SK-N-SH (cell line): Measurements from ENCODE around the gene ADGB. TPM values are rescaled to one million over a fixed set of nuclear protein-coding genes. Genes with fewer than 3 reads are reported as not detected.

Experiments used
- CTCF ChIA-PET: fragments of 300-600, 350-600 bp; formaldehyde crosslinking; extraction: SDS; loops from one replicate; lab custom pipeline; 2021; lab: Yijun Ruan, JAX
- POLR2A ChIA-PET: fragments of 350-600 bp; sonication (Branson Sonifier 250); formaldehyde crosslinking; extraction: SDS; loops from one replicate; lab custom pipeline; 2020; ENCODE audit warnings: antibody characterized with exemption, inconsistent platforms; lab: Yijun Ruan, JAX
- DNase-seq: peaks from one replicate; pipeline ENCODE4 v3.0.0; 2012
- H2AFZ ChIP-seq: fragments of 200-600 bp; sonication (generic); 2 replicates; pipeline ENCODE4 v1.8.1; 2016; ENCODE audit warnings: antibody characterized with exemption, mild to moderate bottlenecking, low read depth
- H3F3A ChIP-seq: fragments of 200-600 bp; sonication (generic); replicated peaks from 2 replicates; pipeline ENCODE3; 2016; ENCODE audit warnings: antibody characterized with exemption, mild to moderate bottlenecking; ENCODE audit not compliant: insufficient read depth
- H3K27ac ChIP-seq, 2 experiments: fragments of 200-500 bp in 1 of 2; fragments of 200-600 bp in 1 of 2; sonication (Bioruptor generic) in 1 of 2; sonication (generic), shearing (Covaris generic) in 1 of 2; 2 replicates each; pipeline versions ENCODE4 v1.5.1 to v1.6.1; 2014 to 2016; ENCODE audit warnings: low read depth in 2 of 2, inconsistent platforms in 1 of 2, low read length in 1 of 2, mild to moderate bottlenecking in 1 of 2, mixed read lengths in 1 of 2
- H3K27me3 ChIP-seq: fragments of 200-600 bp; sonication (generic), shearing (Covaris generic); 2 replicates; pipeline ENCODE4 v1.6.1; 2016; ENCODE audit warnings: mixed run types; ENCODE audit not compliant: insufficient read depth
- H3K36me3 ChIP-seq, 2 experiments: fragments of 200-500 bp in 1 of 2; fragments of 200-600 bp in 1 of 2; sonication (Bioruptor generic) in 1 of 2; sonication (generic) in 1 of 2; replicated peaks in 1 of 2; 2 replicates each; pipeline versions ENCODE3 to v1.5.1; 2014 to 2016; ENCODE audit warnings: low read length in 1 of 2, mild to moderate bottlenecking in 1 of 2; ENCODE audit not compliant: insufficient read depth in 2 of 2, control insufficient read depth in 1 of 2
- H3K4me1 ChIP-seq, 2 experiments: fragments of 200-500 bp in 1 of 2; fragments of 200-600 bp in 1 of 2; sonication (Bioruptor generic) in 1 of 2; sonication (generic), shearing (Covaris generic) in 1 of 2; 2 replicates each; pipeline versions ENCODE4 v1.5.1 to v1.6.1; 2014 to 2016; ENCODE audit warnings: low read depth in 1 of 2, low read length in 1 of 2, mixed run types in 1 of 2; ENCODE audit not compliant: insufficient read depth in 2 of 2, control insufficient read depth in 1 of 2
- H3K4me2 ChIP-seq: fragments of 200-600 bp; sonication (generic), shearing (Covaris generic); 2 replicates; pipeline ENCODE4 v1.6.1; 2017; ENCODE audit warnings: mixed run types
- H3K4me3 ChIP-seq, 2 experiments: fragments of 200-500 bp in 1 of 2; fragments of 200-600 bp in 1 of 2; sonication (Bioruptor generic) in 1 of 2; sonication (generic), shearing (Covaris generic) in 1 of 2; 2 replicates each; pipeline versions ENCODE4 v1.5.1 to v1.8.1; 2014 to 2016; ENCODE audit warnings: low read depth in 2 of 2, inconsistent platforms in 1 of 2, low read length in 1 of 2, mild to moderate bottlenecking in 1 of 2, mixed read lengths in 1 of 2, moderate library complexity in 1 of 2
- H3K79me2 ChIP-seq: fragments of 200-600 bp; sonication (generic); 2 replicates; pipeline ENCODE4 v1.8.1; 2017; ENCODE audit warnings: mild to moderate bottlenecking; ENCODE audit not compliant: insufficient read depth
- H3K9ac ChIP-seq: fragments of 200-600 bp; sonication (generic); 2 replicates; pipeline ENCODE4 v1.6.1; 2017; ENCODE audit warnings: mixed run types
- H3K9me2 ChIP-seq: fragments of 200-600 bp; sonication (generic); 2 replicates; pipeline ENCODE4 v1.6.1; 2017; ENCODE audit warnings: mixed run types
- H3K9me3 ChIP-seq: fragments of 200-600 bp; sonication (generic); 2 replicates; pipeline ENCODE4 v1.6.1; 2017; ENCODE audit warnings: mixed run types, mild to moderate bottlenecking, moderate library complexity
- H4K20me1 ChIP-seq: fragments of 200-600 bp; sonication (generic); 2 replicates; pipeline ENCODE4 v1.6.1; 2017; ENCODE audit warnings: mild to moderate bottlenecking, mixed run types; ENCODE audit not compliant: insufficient read depth
- CHD2 ChIP-seq: fragments of 150-350 bp; IDR thresholded peaks from 2 replicates; pipeline ENCODE4 v1.6.1; 2018; ENCODE audit warnings: low read length; ENCODE audit not compliant: partially characterized antibody
- ELF1 ChIP-seq: IDR thresholded peaks from 2 replicates; pipeline ENCODE4 v1.4.0; 2012
- EZH2phosphoT487 ChIP-seq: fragments of 200-600 bp; sonication (generic); IDR thresholded peaks from 2 replicates; pipeline ENCODE4 v1.6.1; 2017; ENCODE audit warnings: low read depth, mixed run types, mild to moderate bottlenecking, antibody characterized with exemption, moderate library complexity, borderline replicate concordance
- FOSL2 ChIP-seq: IDR thresholded peaks from 2 replicates; pipeline ENCODE4 v1.4.0; 2012; ENCODE audit warnings: low read depth, mild to moderate bottlenecking, moderate library complexity, borderline replicate concordance
- FOXJ3 ChIP-seq: sonication (generic); formaldehyde crosslinking; IDR thresholded peaks from 2 replicates; pipeline ENCODE4 v1.5.1; 2020; ENCODE audit warnings: mild to moderate bottlenecking, missing genetic modification reagents
- FOXM1 ChIP-seq: IDR thresholded peaks from 2 replicates; pipeline ENCODE4 v1.4.0; 2012; ENCODE audit warnings: low read depth, mild to moderate bottlenecking
- GATA2 ChIP-seq: sonication (generic); formaldehyde crosslinking; IDR thresholded peaks from 2 replicates; pipeline ENCODE4 v1.5.0; 2020; ENCODE audit warnings: mild to moderate bottlenecking, missing genetic modification reagents
- JUND ChIP-seq: IDR thresholded peaks from 2 replicates; pipeline ENCODE4 v1.4.0; 2012
- MEF2A ChIP-seq: IDR thresholded peaks from 2 replicates; pipeline ENCODE4 v1.4.0; 2012; ENCODE audit warnings: low read depth, borderline replicate concordance
- MXI1 ChIP-seq: IDR thresholded peaks from 2 replicates; pipeline ENCODE4 v1.6.1; 2012; ENCODE audit warnings: mild to moderate bottlenecking, low read depth, low read length, improper control_type of control experiment
- NFIC ChIP-seq: IDR thresholded peaks from 2 replicates; pipeline ENCODE4 v1.4.0; 2012; ENCODE audit warnings: borderline replicate concordance
- NRF1 ChIP-seq: IDR thresholded peaks from 2 replicates; pipeline ENCODE4 v1.6.1; 2012; ENCODE audit warnings: low read depth, mild to moderate bottlenecking, low read length
- RCOR1 ChIP-seq: fragments of 150-350 bp; IDR thresholded peaks from 2 replicates; pipeline ENCODE4 v1.6.1; 2017; ENCODE audit warnings: antibody characterized with exemption, low read length
- SMC3 ChIP-seq: IDR thresholded peaks from 2 replicates; pipeline ENCODE4 v1.6.1; 2012; ENCODE audit warnings: low read depth, low read length, improper control_type of control experiment
- TAF1 ChIP-seq: IDR thresholded peaks from 2 replicates; pipeline ENCODE4 v1.6.1; 2012; ENCODE audit warnings: low read depth, mild to moderate bottlenecking, low read length, moderate library complexity, borderline replicate concordance
- TCF12 ChIP-seq: IDR thresholded peaks from 2 replicates; pipeline ENCODE4 v1.4.0; 2012
- YY1 ChIP-seq: IDR thresholded peaks from 2 replicates; pipeline ENCODE4 v1.4.0; 2012; ENCODE audit warnings: low read depth, mild to moderate bottlenecking
- WGBS: methylation state at CpG from one replicate; pipeline ENCODE4 v1.1.6; 2017; ENCODE audit warnings: low lambda C conversion rate; 5-methylcytosine and 5-hydroxymethylcytosine counted together
- polyA plus RNA-seq, 3 experiments: library from polyadenylated mRNA; depleted of rRNA; stranded (reverse); fragments of >200 nt; gene quantifications; 2 replicates each; pipeline ENCODE4 v1.2.3, GENCODE V29; 2012
- TF ChIP-seq, protein P1 (sequence below): fragments of 150-350 bp; IDR thresholded peaks from 2 replicates; pipeline ENCODE4 v1.6.1; 2016; ENCODE audit warnings: mild to moderate bottlenecking, low read depth, low read length
- TF ChIP-seq, protein P2 (sequence below): IDR thresholded peaks from 2 replicates; pipeline ENCODE4 v1.4.0; 2012; ENCODE audit warnings: low read depth, borderline replicate concordance
- TF ChIP-seq, protein P3 (sequence below): fragments of 200-600 bp; sonication (generic); IDR thresholded peaks from 2 replicates; pipeline ENCODE4 v1.6.1; 2017; ENCODE audit warnings: antibody characterized with exemption, mild to moderate bottlenecking, moderate library complexity

The ADGB gene
- polyA plus RNA-seq, 1 of the 3 experiments (the other 2 are of a cell fraction), result not detected

DNA sequence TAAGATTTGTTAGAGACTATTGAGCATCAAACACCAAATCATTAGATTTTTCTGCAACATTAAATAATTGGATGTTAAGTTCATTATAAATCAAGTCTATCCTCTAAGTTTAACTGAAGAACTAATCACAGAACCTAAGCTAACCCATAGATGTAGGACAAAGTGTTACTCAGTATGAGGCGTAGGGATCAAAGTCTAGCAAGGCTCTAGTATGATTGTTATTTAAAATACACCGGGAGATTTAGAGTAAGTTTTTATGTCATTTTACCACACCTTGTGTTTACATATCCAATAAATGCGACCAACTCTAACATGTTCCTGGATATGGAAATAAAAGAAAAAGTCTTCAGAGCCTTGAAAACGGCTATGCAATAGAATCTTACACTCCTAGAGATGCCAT lies 2.6 kb downstream of the ADGB start:
- H3K79me2 ChIP-seq, result no peaks in the 10 kb centered on the region
- TF ChIP-seq MXI1 (no peak), ELF1 (no peak), NFIC (no peak), FOSL2 (no peak), FOXJ3 (CRISPR knock-in tag) (no peak), EZH2phosphoT487 (no peak), MEF2A (no peak), GATA2 (CRISPR knock-in tag) (no peak), RCOR1 (no peak)
- TF ChIP-seq, protein P1, sequence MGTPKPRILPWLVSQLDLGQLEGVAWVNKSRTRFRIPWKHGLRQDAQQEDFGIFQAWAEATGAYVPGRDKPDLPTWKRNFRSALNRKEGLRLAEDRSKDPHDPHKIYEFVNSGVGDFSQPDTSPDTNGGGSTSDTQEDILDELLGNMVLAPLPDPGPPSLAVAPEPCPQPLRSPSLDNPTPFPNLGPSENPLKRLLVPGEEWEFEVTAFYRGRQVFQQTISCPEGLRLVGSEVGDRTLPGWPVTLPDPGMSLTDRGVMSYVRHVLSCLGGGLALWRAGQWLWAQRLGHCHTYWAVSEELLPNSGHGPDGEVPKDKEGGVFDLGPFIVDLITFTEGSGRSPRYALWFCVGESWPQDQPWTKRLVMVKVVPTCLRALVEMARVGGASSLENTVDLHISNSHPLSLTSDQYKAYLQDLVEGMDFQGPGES, result no peak
- TF ChIP-seq, all 33 proteins: peak for 0
- H2AFZ ChIP-seq, result no peak overlapping the region
- H3K36me3 ChIP-seq, result no peaks in the 10 kb centered on the region
- no peaks in the 10 kb centered on the region for H4K20me1 ChIP-seq
- H3K27me3 ChIP-seq, result no peaks in the 10 kb centered on the region
- H3F3A ChIP-seq, result no peaks in the 10 kb centered on the region
- H3K4me3 ChIP-seq, result no peak overlapping the region
- no peak for DNase-seq
- no peaks in the 10 kb centered on the region for H3K9me3 ChIP-seq
- no peak overlapping the region for H3K9ac ChIP-seq
- H3K9me2 ChIP-seq, result no peaks in the 10 kb centered on the region
- H3K27ac ChIP-seq, result no peak overlapping the region
- ChIA-PET CTCF (no interaction called here), POLR2A (no interaction called here)
- H3K4me2 ChIP-seq, result no peak overlapping the region
- WGBS, result 48% methylated on average over 4 of the region's 4 CpGs
- peaks cover 0 to 5% of the 10 kb centered on the region in 2 experiments; a peak in 1 of 4 replicates for H3K4me1 ChIP-seq

DNA sequence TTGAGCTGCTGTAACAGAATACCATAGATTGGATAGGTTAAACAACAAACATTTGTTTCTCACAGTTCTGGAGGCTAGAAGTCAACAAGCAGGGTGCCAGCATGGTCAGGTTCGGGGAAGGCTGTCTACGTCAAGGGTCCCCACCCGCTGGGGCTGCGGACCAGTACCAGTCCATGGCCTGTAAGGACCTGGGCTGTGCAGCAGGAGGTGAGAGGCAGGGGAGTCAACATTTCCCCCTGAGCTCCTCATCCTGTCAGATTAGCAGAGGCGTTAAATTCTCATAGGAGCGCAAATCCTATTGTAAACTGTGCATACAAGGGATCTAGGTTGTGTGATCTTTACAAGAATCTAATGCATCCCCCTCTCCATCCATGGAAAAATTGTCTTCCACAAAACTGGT lies 3.8 kb downstream of the ADGB start:
- H3K4me1 ChIP-seq, result peaks cover 0 to 5% of the 10 kb centered on the region in 2 experiments; a peak in 1 of 4 replicates
- H3K27ac ChIP-seq, result no peak overlapping the region
- no peak overlapping the region for H3K4me2 ChIP-seq
- H3K27me3 ChIP-seq, result no peaks in the 10 kb centered on the region
- no peak overlapping the region for H3K4me3 ChIP-seq
- no peaks in the 10 kb centered on the region for H3K9me2 ChIP-seq
- no peaks in the 10 kb centered on the region for H3K36me3 ChIP-seq
- no peaks in the 10 kb centered on the region for H4K20me1 ChIP-seq
- POLR2A ChIA-PET, result no interaction called here
- no peaks in the 10 kb centered on the region for H3F3A ChIP-seq
- CTCF ChIA-PET, result no interaction called here
- no peaks in the 10 kb centered on the region for H3K79me2 ChIP-seq
- no peaks in the 10 kb centered on the region for H3K9me3 ChIP-seq
- 78% methylated on average over 6 of the region's 6 CpGs for WGBS
- TF ChIP-seq CHD2 (no peak), FOSL2 (no peak), JUND (no peak), YY1 (no peak), RCOR1 (no peak), TCF12 (no peak), TAF1 (no peak), NRF1 (no peak), GATA2 (CRISPR knock-in tag) (no peak), NFIC (no peak), SMC3 (no peak), FOXM1 (no peak), FOXJ3 (CRISPR knock-in tag) (no peak), EZH2phosphoT487 (no peak), MXI1 (no peak)
- TF ChIP-seq, protein P1, result no peak
- TF ChIP-seq, protein P2, sequence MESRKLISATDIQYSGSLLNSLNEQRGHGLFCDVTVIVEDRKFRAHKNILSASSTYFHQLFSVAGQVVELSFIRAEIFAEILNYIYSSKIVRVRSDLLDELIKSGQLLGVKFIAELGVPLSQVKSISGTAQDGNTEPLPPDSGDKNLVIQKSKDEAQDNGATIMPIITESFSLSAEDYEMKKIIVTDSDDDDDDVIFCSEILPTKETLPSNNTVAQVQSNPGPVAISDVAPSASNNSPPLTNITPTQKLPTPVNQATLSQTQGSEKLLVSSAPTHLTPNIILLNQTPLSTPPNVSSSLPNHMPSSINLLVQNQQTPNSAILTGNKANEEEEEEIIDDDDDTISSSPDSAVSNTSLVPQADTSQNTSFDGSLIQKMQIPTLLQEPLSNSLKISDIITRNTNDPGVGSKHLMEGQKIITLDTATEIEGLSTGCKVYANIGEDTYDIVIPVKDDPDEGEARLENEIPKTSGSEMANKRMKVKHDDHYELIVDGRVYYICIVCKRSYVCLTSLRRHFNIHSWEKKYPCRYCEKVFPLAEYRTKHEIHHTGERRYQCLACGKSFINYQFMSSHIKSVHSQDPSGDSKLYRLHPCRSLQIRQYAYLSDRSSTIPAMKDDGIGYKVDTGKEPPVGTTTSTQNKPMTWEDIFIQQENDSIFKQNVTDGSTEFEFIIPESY, result no peak
- TF ChIP-seq, protein P3, sequence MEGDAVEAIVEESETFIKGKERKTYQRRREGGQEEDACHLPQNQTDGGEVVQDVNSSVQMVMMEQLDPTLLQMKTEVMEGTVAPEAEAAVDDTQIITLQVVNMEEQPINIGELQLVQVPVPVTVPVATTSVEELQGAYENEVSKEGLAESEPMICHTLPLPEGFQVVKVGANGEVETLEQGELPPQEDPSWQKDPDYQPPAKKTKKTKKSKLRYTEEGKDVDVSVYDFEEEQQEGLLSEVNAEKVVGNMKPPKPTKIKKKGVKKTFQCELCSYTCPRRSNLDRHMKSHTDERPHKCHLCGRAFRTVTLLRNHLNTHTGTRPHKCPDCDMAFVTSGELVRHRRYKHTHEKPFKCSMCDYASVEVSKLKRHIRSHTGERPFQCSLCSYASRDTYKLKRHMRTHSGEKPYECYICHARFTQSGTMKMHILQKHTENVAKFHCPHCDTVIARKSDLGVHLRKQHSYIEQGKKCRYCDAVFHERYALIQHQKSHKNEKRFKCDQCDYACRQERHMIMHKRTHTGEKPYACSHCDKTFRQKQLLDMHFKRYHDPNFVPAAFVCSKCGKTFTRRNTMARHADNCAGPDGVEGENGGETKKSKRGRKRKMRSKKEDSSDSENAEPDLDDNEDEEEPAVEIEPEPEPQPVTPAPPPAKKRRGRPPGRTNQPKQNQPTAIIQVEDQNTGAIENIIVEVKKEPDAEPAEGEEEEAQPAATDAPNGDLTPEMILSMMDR, result no peak
- no peak overlapping the region for H3K9ac ChIP-seq
- no peak overlapping the region for H2AFZ ChIP-seq
- no peak for DNase-seq
